Stimulated activated naive CD4-positive, alpha-beta T cell (primary cell): Measurements from ENCODE around the gene ATP2B2.
A peak's percentile ranks its signal among the peaks of the same experiment; 100 is the strongest.

ENCODE experiments used
- DNase-seq, 6 experiments: peaks; one replicate each; lab custom pipeline; 2025; lab: John Stamatoyannopoulos, UW

ATP2B2 gene

GRCh38 chr3:10426346-10427220, 78.8 kb downstream of the ATP2B2 start:
- no peak for DNase-seq

GRCh38 chr3:10423171-10423882, 82.1 kb downstream of the ATP2B2 start:
- no peak for DNase-seq

GRCh38 chr3:10421996-10422395, 83.4 kb downstream of the ATP2B2 start:
- no peak for DNase-seq

GRCh38 chr3:10420745-10421475, 84.5 kb downstream of the ATP2B2 start:
- DNase-seq: no peak

GRCh38 chr3:10419637-10420232, 85.7 kb downstream of the ATP2B2 start:
- DNase-seq: peak in 3 of 6 experiments; percentile 5 to 14 (median 12)

GRCh38 chr3:10417847-10418246, 87.5 kb downstream of the ATP2B2 start:
- DNase-seq: no peak

GRCh38 chr3:10416730-10417300, 88.6 kb downstream of the ATP2B2 start:
- no peak for DNase-seq

- no peak for DNase-seq
Measured at GRCh38 chr3:10413041-10413440, 92.3 kb downstream of the ATP2B2 start.

GRCh38 chr3:10411598-10412332, 93.6 kb downstream of the ATP2B2 start:
- no peak for DNase-seq

- DNase-seq: no peak
Measured at GRCh38 chr3:10410383-10411002, 94.9 kb downstream of the ATP2B2 start.

- no peak for DNase-seq
Measured at GRCh38 chr3:10408680-10409079, 96.7 kb downstream of the ATP2B2 start.

- DNase-seq: no peak
Measured at GRCh38 chr3:10407361-10407760, 98.0 kb downstream of the ATP2B2 start.

- DNase-seq: no peak
Measured at GRCh38 chr3:10406414-10406813, 99.0 kb downstream of the ATP2B2 start.

- no peak for DNase-seq
Measured at GRCh38 chr3:10405816-10406215, 99.6 kb downstream of the ATP2B2 start.

- no peak for DNase-seq
Measured at GRCh38 chr3:10404876-10405275, 100.5 kb downstream of the ATP2B2 start.

- DNase-seq: no peak
Measured at GRCh38 chr3:10404377-10404776, 101.0 kb downstream of the ATP2B2 start.

GRCh38 chr3:10401990-10402761, 103.2 kb downstream of the ATP2B2 start:
- no peak for DNase-seq

GRCh38 chr3:10400749-10401495, 104.5 kb downstream of the ATP2B2 start:
- DNase-seq: no peak
